Myocyte (in vitro differentiated cells): Measurements from ENCODE around the gene BAHCC1. TPM values are rescaled to one million over a fixed set of nuclear protein-coding genes. Genes with fewer than 3 reads are reported as not detected.
"Not testable (repeated sequence)": the region's sequence is repeated elsewhere in the genome, so short reads cannot be mapped to it uniquely, and the experiment has no call there.

ENCODE experiments used
- DNase-seq: peaks from one replicate; pipeline ENCODE4 v3.0.0-alpha.2; 2012; ENCODE audit warnings: low read depth
- total RNA-seq: library from RNA; depleted of rRNA; stranded (reverse); fragments of >200 nt; gene quantifications from 2 replicates; pipeline ENCODE4 v1.2.3, GENCODE V29; 2014

BAHCC1 gene
- total RNA-seq, 1 donor from 2014 or later: 5.7 TPM

GRCh38 chr17:81411305-81411704 is 16.0 kb downstream of the BAHCC1 start:
- DNase-seq: no peak

- DNase-seq: no peak
These were observed 17.3 kb downstream of the BAHCC1 start for GRCh38 chr17:81412490-81413093.

GRCh38 chr17:81413497-81414135 is 18.4 kb downstream of the BAHCC1 start:
- no peak for DNase-seq

GRCh38 chr17:81414756-81415516 is 19.7 kb downstream of the BAHCC1 start:
- DNase-seq: no peak

GRCh38 chr17:81415681-81416080 is 20.4 kb downstream of the BAHCC1 start:
- no peak for DNase-seq

- no peak for DNase-seq
These were observed 21.4 kb downstream of the BAHCC1 start for GRCh38 chr17:81416612-81417011.

- DNase-seq: no peak
These were observed 22.0 kb downstream of the BAHCC1 start for GRCh38 chr17:81417049-81417878.

GRCh38 chr17:81417879-81418709 is 22.8 kb downstream of the BAHCC1 start:
- no peak for DNase-seq

- DNase-seq: no peak
These were observed 23.6 kb downstream of the BAHCC1 start for GRCh38 chr17:81418710-81419318.

- peak; percentile 85 for DNase-seq
These were observed 24.1 kb downstream of the BAHCC1 start for GRCh38 chr17:81419319-81419885.

- peak; percentile 58 for DNase-seq
These were observed 24.9 kb downstream of the BAHCC1 start for GRCh38 chr17:81419886-81420768.

- DNase-seq: peak; percentile 79
These were observed 25.7 kb downstream of the BAHCC1 start for GRCh38 chr17:81420769-81421462.

GRCh38 chr17:81422776-81423697 is 27.8 kb downstream of the BAHCC1 start:
- peak; percentile 95 for DNase-seq

GRCh38 chr17:81423698-81424071 is 28.4 kb downstream of the BAHCC1 start:
- no peak for DNase-seq

GRCh38 chr17:81424151-81425017 is 29.1 kb downstream of the BAHCC1 start:
- no peak for DNase-seq

- DNase-seq: not testable (repeated sequence)
These were observed 29.8 kb downstream of the BAHCC1 start for GRCh38 chr17:81425041-81425440.
